Activated naive CD8-positive, alpha-beta T cell treated with anti-CD3 and anti-CD28 coated beads, Interleukin-2, amount 50 U/mL, for 16 hours (primary cell): ENCODE data around the gene SORD.

Experiments used
- DNase-seq: peaks from one replicate; pipeline ENCODE4 v3.0.0-alpha.2; 2020; ENCODE audit warnings: low read depth, low spot score

The SORD gene

DNA sequence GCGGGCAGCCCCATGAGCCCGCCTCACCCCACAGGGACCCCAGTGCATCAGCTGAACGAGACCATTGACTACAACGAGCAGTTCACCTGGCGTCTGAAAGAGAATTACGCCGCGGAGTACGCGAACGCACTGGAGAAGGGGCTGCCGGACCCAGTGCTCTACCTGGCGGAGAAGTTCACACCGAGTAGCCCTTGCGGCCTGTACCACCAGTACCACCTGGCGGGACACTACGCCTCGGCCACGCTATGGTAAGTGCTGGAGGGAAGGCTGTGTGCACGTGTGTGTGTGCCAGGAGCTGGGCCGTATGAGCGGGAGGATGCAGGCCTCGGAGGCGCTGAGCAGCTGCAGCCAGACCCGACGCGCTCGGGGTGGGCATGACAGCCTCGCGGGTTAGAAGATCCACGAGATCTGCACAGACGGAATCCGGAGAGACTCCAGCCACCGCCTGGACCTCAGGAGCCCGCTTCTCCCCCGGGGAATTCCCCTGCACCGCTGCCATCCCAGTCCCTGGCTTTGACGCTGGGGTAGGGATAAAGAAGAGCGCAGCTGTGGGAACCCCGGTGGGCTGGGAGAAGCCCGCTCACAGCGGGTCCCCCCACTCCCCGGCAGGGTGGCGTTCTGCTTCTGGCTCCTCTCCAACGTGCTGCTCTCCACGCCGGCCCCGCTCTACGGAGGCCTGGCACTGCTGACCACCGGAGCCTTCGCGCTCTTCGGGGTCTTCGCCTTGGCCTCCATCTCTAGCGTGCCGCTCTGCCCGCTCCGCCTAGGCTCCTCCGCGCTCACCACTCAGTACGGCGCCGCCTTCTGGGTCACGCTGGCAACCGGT is 93.7 kb downstream of the SORD start:
- no peak for DNase-seq

DNA sequence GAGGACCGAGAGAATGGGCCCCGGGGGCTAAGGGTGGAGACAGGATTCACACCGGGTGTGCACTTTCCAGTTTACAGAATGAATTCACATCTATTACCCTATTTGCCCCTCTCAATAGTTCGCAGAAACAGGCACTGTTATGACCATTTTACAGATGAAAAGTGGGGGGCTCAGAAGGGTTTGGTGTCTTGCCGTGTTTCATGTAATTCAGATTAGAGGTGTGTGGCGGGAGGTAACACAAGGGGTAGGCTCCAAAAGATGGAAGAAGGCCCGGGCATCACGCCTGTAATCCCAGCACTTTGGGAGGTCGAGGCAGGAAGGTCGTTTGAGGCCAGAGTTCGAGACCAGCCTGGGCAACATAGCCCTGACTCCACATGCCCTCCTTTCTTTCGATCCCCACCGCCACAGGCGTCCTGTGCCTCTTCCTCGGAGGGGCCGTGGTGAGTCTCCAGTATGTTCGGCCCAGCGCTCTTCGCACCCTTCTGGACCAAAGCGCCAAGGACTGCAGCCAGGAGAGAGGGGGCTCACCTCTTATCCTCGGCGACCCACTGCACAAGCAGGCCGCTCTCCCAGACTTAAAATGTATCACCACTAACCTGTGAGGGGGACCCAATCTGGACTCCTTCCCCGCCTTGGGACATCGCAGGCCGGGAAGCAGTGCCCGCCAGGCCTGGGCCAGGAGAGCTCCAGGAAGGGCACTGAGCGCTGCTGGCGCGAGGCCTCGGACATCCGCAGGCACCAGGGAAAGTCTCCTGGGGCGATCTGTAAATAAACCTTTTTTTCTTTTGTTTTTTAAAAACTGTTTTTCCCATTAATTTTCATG is 94.5 kb downstream of the SORD start:
- DNase-seq, result no peak

DNA sequence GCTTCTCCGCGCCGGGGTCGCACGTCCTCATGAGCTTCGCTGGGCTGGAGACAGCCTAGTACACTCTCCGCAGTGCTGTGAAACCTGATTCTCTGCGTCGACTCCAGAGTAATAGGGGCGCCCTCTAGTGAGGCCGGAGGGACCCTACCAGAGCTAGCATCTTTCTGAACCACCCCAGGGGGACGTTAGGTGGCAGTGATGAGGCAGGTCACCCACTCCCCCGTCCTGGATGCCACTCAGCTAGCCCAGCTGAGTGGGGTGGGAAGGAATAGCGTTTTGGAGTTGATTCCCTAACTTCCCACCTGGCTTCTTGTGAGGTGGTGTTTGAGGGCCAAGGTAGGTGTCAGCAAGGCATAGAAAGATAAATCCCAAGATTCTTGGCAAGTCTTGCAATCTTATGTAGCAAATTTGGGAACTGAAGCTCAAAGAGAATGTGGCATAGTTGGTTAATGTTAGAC is 95.2 kb downstream of the SORD start:
- DNase-seq, result peak; percentile 72

DNA sequence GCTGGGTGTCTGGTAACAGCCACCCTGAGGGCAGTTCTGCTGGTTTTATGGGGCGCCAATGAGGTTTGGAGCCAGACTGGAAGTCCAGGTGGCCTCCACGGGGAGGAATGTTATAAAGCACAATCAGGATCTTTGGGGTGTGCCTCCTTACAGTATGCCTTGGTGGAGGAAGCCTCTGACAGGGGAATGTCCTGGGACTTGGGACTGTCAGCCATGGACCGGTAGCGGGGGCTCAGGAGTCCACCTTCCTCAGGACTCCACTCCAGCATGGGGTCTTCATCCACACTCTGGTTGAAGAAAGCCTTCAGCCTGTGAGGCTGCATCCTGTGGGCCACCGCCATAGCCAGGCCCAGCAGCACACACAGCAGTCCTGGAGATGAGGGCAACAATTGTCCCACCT is 96.0 kb downstream of the SORD start:
- DNase-seq, result no peak

DNA sequence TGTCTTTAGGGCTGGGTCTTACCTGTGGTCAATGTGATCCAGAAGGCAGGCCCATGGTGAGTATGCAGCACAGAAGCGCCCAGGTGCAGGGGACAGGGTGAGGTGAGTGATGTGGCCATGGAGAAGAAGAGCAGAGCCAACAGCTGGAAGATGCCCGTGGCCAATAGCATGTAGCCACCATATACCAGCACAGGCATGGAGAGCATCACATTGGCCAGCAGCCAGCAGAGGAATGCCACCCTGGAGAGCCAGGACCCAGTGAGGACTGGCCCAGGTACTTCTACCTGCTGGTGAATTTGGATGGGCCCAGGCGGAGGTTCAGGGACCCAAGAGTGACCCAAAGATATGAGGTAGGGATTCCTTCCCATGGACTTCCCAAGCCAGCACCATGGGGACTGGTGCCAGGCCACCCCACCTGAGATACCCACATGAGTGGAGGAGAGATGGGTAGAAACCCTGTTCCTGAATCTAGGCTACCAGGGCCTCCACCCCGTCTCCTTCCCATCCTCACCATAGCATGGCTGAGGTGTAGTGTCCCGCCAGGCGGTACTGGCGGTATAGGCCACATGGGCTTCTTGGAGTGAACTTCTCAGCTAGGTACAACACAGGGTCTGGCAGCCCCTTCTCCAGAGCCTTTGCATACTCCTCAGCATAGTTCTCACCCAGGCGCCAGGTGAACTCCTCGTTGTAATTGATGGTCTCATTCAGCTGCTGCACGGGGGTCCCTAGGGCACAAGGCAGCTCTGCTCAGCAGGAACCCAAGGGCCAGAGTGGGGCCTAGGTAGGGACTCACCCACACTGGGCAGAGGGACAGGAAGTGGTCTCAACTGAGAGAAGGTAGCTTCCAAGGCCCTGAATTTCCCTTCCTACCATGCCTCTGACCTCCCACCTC is 97.3 kb downstream of the SORD start:
- DNase-seq, result no peak

DNA sequence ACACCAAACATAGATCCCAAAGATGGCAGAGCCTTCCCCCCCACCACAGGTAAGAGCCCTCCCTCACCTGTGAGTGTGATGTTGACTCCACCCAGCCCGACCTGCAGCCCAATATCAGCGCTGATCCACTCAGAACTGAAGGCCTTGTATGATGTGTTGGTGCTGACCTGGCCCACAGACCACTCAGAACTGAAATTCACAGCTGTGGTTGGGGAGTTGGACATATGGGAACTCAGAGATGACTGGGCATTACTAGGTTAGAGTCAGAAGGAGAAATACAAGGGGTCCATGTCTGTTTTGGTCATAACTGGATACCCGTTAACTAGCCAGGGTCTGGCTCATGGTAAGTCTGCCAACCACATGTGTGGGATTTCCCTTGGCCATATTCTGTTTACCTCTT is 98.0 kb downstream of the SORD start:
- no peak for DNase-seq

DNA sequence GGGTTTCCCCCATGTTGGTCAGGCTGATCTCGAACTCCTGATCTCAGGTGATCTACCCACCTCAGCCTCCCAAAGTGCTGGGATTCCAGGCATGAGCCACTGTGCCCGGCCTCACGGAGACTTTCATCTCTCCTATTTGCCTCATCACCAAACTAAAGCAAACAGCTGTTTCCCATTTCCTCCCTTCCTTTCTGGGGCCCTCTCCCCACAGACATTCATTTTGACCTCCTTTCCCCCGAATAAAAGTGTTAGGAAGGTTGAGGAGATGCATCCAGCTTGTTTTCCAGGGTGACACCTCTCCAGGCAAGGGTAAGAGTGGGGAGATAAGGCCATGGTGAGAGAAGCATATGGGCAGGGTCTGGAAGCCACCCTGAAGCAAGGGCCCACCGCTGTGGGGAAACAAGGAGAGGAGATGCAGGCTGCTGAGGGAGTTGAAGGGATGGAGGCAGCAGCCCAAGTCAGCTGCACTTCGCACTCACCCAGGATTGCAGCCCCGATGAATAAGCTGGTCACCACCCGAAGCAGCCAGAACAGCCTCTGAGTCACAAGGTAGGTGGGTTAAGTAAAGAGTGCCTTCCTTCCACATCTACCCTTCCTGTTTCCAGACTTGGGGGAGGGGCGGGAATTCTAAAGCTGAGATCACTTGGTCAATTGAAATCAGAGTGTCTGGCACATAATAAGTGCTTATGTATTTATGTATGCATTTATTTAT is 98.9 kb downstream of the SORD start:
- no peak for DNase-seq

DNA sequence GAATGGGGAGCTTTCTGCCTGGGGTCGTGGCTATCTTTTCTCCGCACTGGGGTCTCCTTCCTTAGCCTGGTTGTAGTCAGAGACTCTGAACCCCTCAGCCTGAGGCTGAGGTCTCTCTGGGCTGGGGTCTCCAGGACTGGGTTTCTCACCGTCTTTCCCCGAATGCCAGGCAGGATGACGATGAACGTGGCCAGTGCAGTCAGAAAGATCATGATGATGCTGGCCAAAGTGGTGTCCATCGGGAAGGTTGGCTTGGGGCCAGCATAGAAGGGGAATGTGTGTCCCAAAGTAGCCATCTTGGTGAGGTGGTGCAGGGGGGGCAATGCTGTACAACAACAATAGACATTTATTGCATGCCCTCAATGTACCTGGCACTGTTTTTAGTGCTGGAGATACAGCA is 99.7 kb downstream of the SORD start:
- DNase-seq, result no peak

DNA sequence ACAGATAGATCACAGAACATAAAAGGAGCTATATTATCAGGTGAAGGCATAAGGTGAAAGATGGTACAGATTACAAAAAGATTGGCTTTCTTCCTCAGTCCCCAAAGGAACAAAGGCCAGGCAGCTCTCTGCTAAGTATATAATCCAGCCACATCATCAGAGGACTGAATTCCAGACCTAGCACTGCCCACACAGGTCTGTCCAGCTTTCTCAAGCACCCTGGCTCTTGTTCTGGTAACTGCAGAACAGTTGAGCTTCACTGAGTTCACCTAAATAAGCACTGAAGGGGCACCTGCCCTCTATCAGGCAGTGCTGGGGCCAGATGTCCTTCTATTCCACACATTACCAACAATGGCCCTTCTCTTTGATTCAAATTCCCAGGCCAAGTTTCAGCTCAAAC is 100.4 kb downstream of the SORD start:
- DNase-seq, result no peak

DNA sequence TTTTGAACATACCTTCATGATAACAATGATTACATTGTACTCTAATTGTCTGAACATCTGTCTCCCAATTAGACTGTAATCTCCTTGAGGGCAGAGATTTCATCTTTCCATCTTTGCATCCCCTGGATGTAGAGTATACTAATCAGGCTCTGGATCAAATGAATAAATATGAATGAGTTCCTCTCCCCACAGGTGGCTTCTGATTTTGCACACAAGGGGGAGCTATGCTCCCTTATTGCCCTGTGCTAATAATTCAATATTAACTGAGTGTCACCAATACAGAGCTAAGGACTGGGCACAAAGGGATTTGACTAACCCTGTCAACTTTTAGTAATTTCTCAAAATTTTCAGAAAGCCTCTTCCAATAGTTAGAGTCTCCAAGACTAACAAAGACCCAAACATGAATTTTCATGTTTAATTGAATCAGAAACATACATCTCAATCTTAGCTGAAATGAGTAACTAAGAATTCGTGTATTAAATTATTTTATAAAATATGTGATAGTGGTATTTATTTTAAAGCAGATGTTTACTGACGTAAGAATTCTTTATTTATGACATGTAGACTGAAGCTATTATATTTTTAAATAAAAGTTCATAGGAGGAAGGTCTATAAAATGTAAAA is 103.7 kb downstream of the SORD start:
- no peak for DNase-seq
